Erythroblast (primary cell): Measurements from ENCODE around the gene JSRP1.

Source experiments
- GATA1 ChIP-seq: IDR thresholded peaks from 2 replicates; pipeline ENCODE4 v1.6.1; 2011; ENCODE audit warnings: low read depth, mild to moderate bottlenecking, control low read depth, low read length, moderate library complexity
- POLR2A ChIP-seq: IDR thresholded peaks from 2 replicates; pipeline ENCODE4 v1.6.1; 2011; ENCODE audit warnings: mild to moderate bottlenecking, low read length

DNA sequence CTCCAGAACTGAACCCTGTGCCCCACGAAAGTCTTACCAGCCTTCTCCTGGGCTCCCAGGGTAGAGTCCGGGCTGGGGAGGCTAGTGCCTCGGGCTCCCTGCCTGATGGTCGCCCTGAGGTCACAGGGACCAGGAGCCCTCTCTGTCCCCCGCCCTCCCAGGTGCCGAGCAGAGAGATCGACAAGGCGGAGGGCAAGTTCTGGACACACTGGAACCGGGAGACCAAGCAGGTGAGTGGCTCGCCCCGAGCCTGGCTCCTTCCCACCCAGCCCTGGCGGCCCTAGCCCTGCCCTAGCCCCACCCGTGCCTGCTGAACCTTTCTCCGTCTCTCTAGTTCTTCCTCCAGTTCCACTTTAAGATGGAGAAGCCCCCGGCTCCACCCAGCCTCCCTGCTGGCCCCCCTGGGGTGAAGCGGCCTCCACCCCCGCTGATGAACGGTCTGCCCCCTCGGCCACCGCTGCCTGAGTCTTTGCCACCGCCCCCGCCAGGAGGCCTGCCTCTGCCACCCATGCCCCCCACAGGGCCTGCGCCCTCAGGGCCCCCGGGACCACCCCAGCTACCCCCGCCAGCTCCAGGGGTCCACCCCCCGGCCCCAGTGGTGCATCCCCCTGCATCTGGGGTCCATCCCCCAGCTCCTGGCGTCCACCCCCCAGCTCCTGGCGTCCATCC is 8.7 kb downstream of the JSRP1 start:
- TF ChIP-seq POLR2A (no peak), GATA1 (no peak)
